Prostate gland (tissue), 2 donors: ENCODE results near the gene SEC14L6. TPM values are rescaled to one million over a fixed set of nuclear protein-coding genes. Genes with fewer than 3 reads are reported as not detected.

Experiments used
- DNase-seq: peaks from one replicate; pipeline ENCODE4 v3.0.0-alpha.2; 2019; ENCODE audit warnings: low spot score
- H3K27ac ChIP-seq, 2 donors: fragments of 200-600 bp; sonication (generic); 2 replicates each; pipeline ENCODE4 v1.5.1; 2017 to 2019
- H3K27me3 ChIP-seq: fragments of 200-600 bp; sonication (generic); replicated peaks from 2 replicates; pipeline ENCODE4 v1.5.1; 2019; ENCODE audit not compliant: insufficient read depth
- H3K36me3 ChIP-seq, 2 donors: fragments of 200-600 bp; sonication (generic); 1 replicate in 1 of 2; 2 replicates in 1 of 2; pipeline versions ENCODE4 v1.5.1 to v1.8.1; 2017 to 2019
- H3K4me1 ChIP-seq: fragments of 200-600 bp; sonication (generic); replicated peaks from 2 replicates; pipeline ENCODE4 v1.5.1; 2019
- H3K4me3 ChIP-seq, 2 donors: fragments of 200-600 bp; sonication (generic); 2 replicates each; pipeline ENCODE4 v1.5.1; 2017 to 2019
- H3K9me3 ChIP-seq: fragments of 200-600 bp; sonication (generic); 2 replicates; pipeline ENCODE4 v1.5.1; 2017
- POLR2A ChIP-seq: fragments of 450-650 bp; IDR thresholded peaks from one replicate; pipeline ENCODE4 v1.6.1; 2016; ENCODE audit warnings: antibody characterized with exemption, mild to moderate bottlenecking
- POLR2AphosphoS5 ChIP-seq: sonication (generic); formaldehyde crosslinking; IDR thresholded peaks from one replicate; pipeline ENCODE4 v1.6.1; 2017; ENCODE audit warnings: antibody characterized with exemption
- WGBS: methylation state at CpG from one replicate; pipeline ENCODE4 v1.1.5; 2018; 5-methylcytosine and 5-hydroxymethylcytosine counted together
- intact Hi-C: fragments of 100-400 bp; cut with DNase I; formaldehyde crosslinking; loops from one replicate; pipeline ENCODE4 v1.14.2; 2022
- total RNA-seq, 2 donors: library from RNA; depleted of rRNA; stranded (reverse); fragments of >200 nt; gene quantifications; one replicate each; pipeline ENCODE4 v1.1.0, GENCODE V29; 2016
- TF ChIP-seq, protein P1 (sequence below), 4 experiments: fragments of 200-600 bp in 2 of 4; fragments of 450-650 bp in 2 of 4; sonication (generic) in 2 of 4; IDR thresholded peaks; 1 replicate in 3 of 4; 2 replicates in 1 of 4; pipeline ENCODE4 v1.5.1; 2016 to 2019; ENCODE audit warnings: antibody characterized with exemption in 4 of 4, mild to moderate bottlenecking in 2 of 4, moderate library complexity in 2 of 4

The SEC14L6 gene
- total RNA-seq, 2 donors from 2014 or later: 0.23 to 22.9 TPM

DNA sequence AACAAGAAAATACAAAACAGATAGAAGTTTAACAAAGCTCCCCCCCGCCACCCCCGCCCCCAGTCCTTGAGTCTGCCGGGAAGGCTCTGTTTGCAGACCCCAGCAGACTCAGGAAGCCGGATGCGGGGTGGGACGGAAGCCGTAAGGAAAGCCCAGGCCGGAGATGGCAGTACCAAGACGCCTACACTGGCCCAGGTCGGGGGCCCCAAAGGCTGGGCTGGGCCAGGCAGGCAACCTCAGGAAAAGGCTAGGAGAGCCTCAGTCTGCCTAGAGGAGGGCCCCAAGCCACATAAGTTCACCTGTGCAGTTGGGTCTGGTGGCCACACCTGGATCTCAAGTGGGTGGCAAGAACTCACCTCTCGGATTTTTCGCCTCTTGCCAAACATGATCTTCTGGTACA, 31.9 kb upstream of the SEC14L6 start:
- no peak overlapping the region for H3K27ac ChIP-seq
- 81% methylated on average over 12 of the region's 12 CpGs for WGBS
- no peak for DNase-seq
- no peak for TF ChIP-seq POLR2A
- TF ChIP-seq, protein P1, sequence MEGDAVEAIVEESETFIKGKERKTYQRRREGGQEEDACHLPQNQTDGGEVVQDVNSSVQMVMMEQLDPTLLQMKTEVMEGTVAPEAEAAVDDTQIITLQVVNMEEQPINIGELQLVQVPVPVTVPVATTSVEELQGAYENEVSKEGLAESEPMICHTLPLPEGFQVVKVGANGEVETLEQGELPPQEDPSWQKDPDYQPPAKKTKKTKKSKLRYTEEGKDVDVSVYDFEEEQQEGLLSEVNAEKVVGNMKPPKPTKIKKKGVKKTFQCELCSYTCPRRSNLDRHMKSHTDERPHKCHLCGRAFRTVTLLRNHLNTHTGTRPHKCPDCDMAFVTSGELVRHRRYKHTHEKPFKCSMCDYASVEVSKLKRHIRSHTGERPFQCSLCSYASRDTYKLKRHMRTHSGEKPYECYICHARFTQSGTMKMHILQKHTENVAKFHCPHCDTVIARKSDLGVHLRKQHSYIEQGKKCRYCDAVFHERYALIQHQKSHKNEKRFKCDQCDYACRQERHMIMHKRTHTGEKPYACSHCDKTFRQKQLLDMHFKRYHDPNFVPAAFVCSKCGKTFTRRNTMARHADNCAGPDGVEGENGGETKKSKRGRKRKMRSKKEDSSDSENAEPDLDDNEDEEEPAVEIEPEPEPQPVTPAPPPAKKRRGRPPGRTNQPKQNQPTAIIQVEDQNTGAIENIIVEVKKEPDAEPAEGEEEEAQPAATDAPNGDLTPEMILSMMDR (IDR thresholded peaks at IDR 0.05): no peak
- no peak for TF ChIP-seq POLR2AphosphoS5
- no peaks in the 10 kb centered on the region for H3K9me3 ChIP-seq
- H3K27me3 ChIP-seq: no peaks in the 10 kb centered on the region
- intact Hi-C loops: no loop called here
- H3K4me3 ChIP-seq: no peak overlapping the region
- peaks cover 49 to 55% of the 10 kb centered on the region in 2 donors for H3K36me3 ChIP-seq
- peaks cover 2% of the 10 kb centered on the region for H3K4me1 ChIP-seq

GRCh38 chr22:30575859-30576258, 29.3 kb upstream of the SEC14L6 start:
- H3K4me1 ChIP-seq: peaks cover 2% of the 10 kb centered on the region
- WGBS: 72% methylated on average over 15 of the region's 15 CpGs
- no peaks in the 10 kb centered on the region for H3K9me3 ChIP-seq
- peaks cover 36 to 38% of the 10 kb centered on the region in 2 donors for H3K36me3 ChIP-seq
- no peak overlapping the region for H3K4me3 ChIP-seq
- no peak overlapping the region for H3K27ac ChIP-seq
- intact Hi-C loops: no loop called here
- TF ChIP-seq, protein P1 (IDR thresholded peaks at IDR 0.05): no peak
- TF ChIP-seq POLR2A (no peak), POLR2AphosphoS5 (no peak)
- no peaks in the 10 kb centered on the region for H3K27me3 ChIP-seq
- DNase-seq: no peak

- no peak for DNase-seq
- TF ChIP-seq POLR2A (no peak), POLR2AphosphoS5 (no peak)
- TF ChIP-seq, protein P1 (IDR thresholded peaks at IDR 0.05): no peak
- Histone ChIP-seq H3K4me1 (peaks cover 2% of the 10 kb centered on the region), H3K27ac (no peak overlapping the region), H3K27me3 (no peaks in the 10 kb centered on the region), H3K9me3 (no peaks in the 10 kb centered on the region), H3K36me3 (peaks cover 28 to 31% of the 10 kb centered on the region in 2 donors), H3K4me3 (peak overlapping the region; percentile 8 to 21)
- intact Hi-C loops: no loop called here
- 55% methylated on average over 11 of the region's 12 CpGs for WGBS
These were observed 28.6 kb upstream of the SEC14L6 start for GRCh38 chr22:30574997-30575671.

DNA sequence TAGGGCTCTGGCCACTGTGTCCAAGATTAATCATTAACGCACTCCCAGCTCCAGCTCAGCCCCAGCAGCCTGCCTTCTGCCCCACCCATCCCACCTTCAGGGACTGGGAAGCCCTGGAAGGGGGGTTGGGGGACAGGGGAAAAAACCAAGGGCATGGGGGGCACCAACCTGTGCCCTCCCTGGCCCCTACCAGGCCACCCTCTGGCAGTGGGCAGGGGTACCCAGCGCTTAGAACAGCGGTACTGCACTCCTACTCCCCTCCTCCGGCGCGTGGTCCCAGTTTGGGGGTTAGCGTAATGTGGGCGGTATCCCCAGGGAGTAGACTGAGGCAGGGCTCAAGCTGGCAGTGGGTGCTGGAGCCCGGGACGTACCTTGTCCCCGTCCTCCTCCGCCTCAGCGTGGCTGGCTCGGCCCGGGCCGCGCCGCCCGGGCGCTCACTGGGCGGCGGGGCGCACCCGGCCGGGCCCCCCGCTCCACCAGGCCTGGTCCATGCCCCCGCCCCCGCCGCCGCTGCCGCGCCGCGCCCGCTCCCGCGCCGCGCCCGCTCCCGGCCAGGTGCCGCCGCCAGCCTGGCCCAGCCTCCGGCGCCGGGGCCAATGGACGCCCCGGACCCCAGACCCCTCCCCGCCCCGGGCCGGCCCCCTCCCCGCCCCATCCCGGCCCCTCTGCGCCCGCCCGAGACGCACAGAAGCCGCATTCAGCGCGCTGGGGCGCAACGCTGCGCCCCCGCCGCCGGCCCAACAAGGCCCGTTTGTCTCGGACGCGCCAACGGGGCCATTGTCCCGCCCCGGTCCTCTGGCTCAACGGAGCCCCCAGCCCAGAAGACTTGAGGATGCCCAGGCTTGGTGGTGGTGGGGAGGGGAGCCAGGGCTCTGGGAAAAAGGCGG, 27.8 kb upstream of the SEC14L6 start, which contains the start of gene GAL3ST1:
TSS of gene GAL3ST1 (minus strand) at position 571 of the 887 bp plus-strand sequence. CDS start 17,273 bp downstream, outside the sequence.
- Histone ChIP-seq H3K4me1 (peaks cover 2% of the 10 kb centered on the region), H3K9me3 (no peaks in the 10 kb centered on the region), H3K36me3 (peaks cover 22 to 23% of the 10 kb centered on the region in 2 donors), H3K27ac (no peak within 1 kb of the TSS), H3K27me3 (no peaks in the 10 kb centered on the region), H3K4me3 (peak within 1 kb of the TSS; percentile 8 to 21)
- intact Hi-C loops: no loop called here
- 22% methylated on average over 12 of the region's 75 CpGs for WGBS
- DNase-seq: no peak
- TF ChIP-seq, protein P1 (IDR thresholded peaks at IDR 0.05): no peak
- no peak for TF ChIP-seq POLR2AphosphoS5
- TF ChIP-seq POLR2A: no peak
